Thoracic aorta (tissue), 2 donors: Measurements from ENCODE around the gene TIMM50. TPM values are rescaled to one million over a fixed set of nuclear protein-coding genes. Genes with fewer than 3 reads are reported as not detected.
"Not testable (repeated sequence)": the region's sequence is repeated elsewhere in the genome, so short reads cannot be mapped to it uniquely, and the experiment has no call there.

ENCODE experiments used
- ATAC-seq: fragments of 150-250 bp; one replicate; pipeline ENCODE4 v1.8.0; 2017; ENCODE audit warnings: low read depth; ENCODE audit not compliant: insufficient number of reproducible peaks, low FRiP score
- DNase-seq: peaks from one replicate; pipeline ENCODE4 v3.0.0-alpha.2; 2020; ENCODE audit warnings: low spot score
- H3K27ac ChIP-seq, 2 donors: fragments of 200-600 bp; sonication (generic); 1 replicate in 1 of 2; 2 replicates in 1 of 2; pipeline ENCODE4 v1.5.1; 2016; ENCODE audit warnings: mild to moderate bottlenecking in 2 of 2, moderate library complexity in 2 of 2
- H3K27me3 ChIP-seq: fragments of 200-600 bp; sonication (generic); replicated peaks from 2 replicates; pipeline ENCODE4 v1.6.0; 2016; ENCODE audit warnings: mild to moderate bottlenecking; ENCODE audit not compliant: insufficient read depth
- H3K36me3 ChIP-seq: fragments of 200-600 bp; sonication (generic); one replicate; pipeline ENCODE4 v1.5.1; 2016
- H3K4me1 ChIP-seq, 2 donors: fragments of 200-600 bp; sonication (generic); 1 replicate in 1 of 2; 2 replicates in 1 of 2; pipeline versions ENCODE4 v1.5.1 to v1.6.0; 2016; ENCODE audit warnings: low read depth in 2 of 2, mild to moderate bottlenecking in 1 of 2; ENCODE audit not compliant: control insufficient read depth in 1 of 2
- H3K4me3 ChIP-seq: fragments of 200-600 bp; sonication (generic); 2 replicates; pipeline ENCODE4 v1.5.1; 2016; ENCODE audit warnings: mild to moderate bottlenecking
- H3K9me3 ChIP-seq: fragments of 200-600 bp; sonication (generic); 2 replicates; pipeline ENCODE4 v1.5.1; 2016
- total RNA-seq, 2 donors: library from RNA; depleted of rRNA; stranded (reverse); fragments of >200 nt; gene quantifications; one replicate each; pipeline versions ENCODE4 v1.1.0 to v1.2.3, GENCODE V29; 2016
- TF ChIP-seq, protein P1 (sequence below): fragments of 200-600 bp; sonication (generic); IDR thresholded peaks from one replicate; pipeline ENCODE4 v1.5.1; 2019; ENCODE audit warnings: antibody characterized with exemption

The TIMM50 gene
- total RNA-seq, 2 donors from 2014 or later = 25.7 to 51.4 TPM

DNA sequence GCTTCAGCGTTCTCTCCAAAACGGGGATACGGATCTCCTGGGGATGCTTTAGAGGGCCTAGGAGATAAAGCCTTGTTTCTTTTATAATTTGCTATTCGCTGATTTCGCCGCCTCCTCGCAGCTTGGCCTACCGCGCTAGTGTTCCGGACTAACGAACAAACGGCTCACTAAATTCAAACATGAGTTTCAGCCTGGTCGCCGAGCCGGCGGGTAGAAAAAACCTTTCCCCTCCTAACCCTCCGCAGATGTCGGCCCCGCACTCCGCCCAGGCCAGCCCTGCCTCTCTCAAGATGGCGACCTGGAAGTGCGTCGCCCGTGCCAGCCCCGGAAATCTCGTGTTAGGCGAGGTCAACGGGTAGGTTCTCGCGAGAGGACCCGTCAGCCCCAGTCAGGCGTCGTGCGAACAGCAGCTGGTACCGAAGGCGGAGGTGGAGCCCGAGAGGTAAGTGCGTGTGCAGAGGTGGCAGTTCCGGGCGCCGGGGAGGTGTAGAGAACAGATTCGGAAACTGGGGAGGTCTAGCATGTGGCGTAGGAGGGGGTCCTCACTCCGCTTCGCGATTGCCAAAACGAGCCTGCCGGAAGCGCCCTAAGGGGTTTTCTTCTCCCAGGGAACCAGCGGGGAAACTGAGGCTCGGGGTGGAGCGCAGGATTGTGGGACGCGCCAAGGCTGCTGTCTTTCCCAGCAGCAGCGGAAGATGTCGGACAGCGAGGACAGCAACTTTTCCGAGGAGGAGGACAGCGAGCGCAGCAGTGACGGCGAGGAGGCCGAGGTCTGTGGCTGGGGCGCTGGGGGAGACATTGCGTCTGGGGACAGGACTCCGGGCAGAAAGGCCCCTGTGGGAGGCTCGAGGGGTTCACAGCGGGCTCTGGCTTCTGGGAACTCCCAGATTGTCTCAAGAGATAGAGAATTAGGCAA lies 35.2 kb upstream of the TIMM50 start, which contains the start of gene SUPT5H:
Gene SUPT5H (plus strand): TSS at position 387 of the 916 bp plus-strand sequence. CDS start 309 bp downstream, at position 696.
- H3K27ac ChIP-seq = peak within 1 kb of the TSS; percentile 75 to 97
- TF ChIP-seq, protein P1, sequence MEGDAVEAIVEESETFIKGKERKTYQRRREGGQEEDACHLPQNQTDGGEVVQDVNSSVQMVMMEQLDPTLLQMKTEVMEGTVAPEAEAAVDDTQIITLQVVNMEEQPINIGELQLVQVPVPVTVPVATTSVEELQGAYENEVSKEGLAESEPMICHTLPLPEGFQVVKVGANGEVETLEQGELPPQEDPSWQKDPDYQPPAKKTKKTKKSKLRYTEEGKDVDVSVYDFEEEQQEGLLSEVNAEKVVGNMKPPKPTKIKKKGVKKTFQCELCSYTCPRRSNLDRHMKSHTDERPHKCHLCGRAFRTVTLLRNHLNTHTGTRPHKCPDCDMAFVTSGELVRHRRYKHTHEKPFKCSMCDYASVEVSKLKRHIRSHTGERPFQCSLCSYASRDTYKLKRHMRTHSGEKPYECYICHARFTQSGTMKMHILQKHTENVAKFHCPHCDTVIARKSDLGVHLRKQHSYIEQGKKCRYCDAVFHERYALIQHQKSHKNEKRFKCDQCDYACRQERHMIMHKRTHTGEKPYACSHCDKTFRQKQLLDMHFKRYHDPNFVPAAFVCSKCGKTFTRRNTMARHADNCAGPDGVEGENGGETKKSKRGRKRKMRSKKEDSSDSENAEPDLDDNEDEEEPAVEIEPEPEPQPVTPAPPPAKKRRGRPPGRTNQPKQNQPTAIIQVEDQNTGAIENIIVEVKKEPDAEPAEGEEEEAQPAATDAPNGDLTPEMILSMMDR = no peak
- DNase-seq (peak; percentile 79), ATAC-seq (peak; percentile 95)
- peak within 1 kb of the TSS; percentile 71 for H3K4me3 ChIP-seq
- H3K36me3 ChIP-seq = peaks cover 4% of the 10 kb centered on the region
- H3K27me3 ChIP-seq = no peaks in the 10 kb centered on the region
- H3K4me1 ChIP-seq = peaks cover 23 to 50% of the 10 kb centered on the region in 2 donors
- no peaks in the 10 kb centered on the region for H3K9me3 ChIP-seq

DNA sequence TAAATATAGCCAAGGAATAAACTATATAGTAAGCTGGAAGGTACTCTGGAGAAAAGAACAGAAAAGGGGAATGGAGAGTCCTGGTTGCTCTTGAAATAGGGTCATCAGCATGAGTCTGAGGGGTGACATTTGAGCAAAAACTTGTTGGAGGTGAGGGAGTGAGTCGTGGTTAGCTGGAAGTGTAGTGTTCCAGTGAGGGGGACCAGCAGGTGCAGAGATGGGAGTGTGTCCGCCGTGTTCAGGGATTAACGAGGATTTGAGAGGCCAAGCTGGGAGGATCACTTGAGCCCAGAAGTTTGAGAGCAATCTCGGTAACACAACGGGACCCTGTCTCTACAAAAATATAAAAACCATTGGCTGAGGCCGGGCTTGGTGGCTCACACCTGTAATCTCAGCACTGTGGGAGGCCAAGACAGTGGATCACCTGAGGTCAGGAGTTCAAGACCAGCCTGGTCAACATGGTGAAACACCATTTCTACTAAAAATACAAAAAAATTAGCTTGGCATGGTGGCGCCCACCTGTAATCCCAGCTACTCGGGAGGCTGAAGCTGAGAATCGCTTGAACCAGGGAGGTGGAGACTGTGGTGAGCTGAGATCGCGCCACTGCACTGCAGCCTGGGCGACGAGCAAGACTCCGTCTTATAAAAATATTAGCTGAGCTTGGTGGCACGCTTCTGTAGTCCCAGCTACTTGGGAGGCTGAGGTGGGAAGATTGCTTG lies 34.1 kb upstream of the TIMM50 start:
- peak overlapping the region; percentile 75 to 97 for H3K27ac ChIP-seq
- H3K4me1 ChIP-seq = peaks cover 26 to 44% of the 10 kb centered on the region in 2 donors
- H3K27me3 ChIP-seq = no peaks in the 10 kb centered on the region
- H3K4me3 ChIP-seq = peak overlapping the region; percentile 71
- ATAC-seq (no peak), DNase-seq (no peak)
- no peaks in the 10 kb centered on the region for H3K9me3 ChIP-seq
- H3K36me3 ChIP-seq = peaks cover 4% of the 10 kb centered on the region
- TF ChIP-seq, protein P1 = no peak

DNA sequence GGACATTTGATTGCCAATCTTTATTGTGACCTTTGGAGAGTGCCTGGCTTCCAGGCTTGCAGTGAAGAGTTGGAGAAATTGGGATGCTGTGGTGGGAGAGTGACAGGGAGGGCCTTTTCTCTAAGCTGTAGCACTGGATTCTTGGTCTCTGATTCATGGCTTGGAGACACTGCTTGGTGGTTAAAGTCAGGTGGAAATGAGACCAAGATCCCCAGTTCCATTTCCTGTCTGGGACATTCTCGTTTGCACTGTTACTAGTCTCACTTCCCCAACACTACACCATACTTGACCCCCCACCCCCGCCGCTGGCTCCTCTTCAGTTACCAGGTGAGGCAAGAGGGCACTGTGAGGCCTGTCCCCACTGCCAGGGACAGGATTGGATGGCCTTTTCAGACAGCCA lies 32.4 kb upstream of the TIMM50 start:
- TF ChIP-seq, protein P1 = no peak
- no peak for ATAC-seq
- no peak for DNase-seq
- Histone ChIP-seq H3K9me3 (no peaks in the 10 kb centered on the region), H3K27ac (no peak overlapping the region), H3K4me1 (peaks cover 26 to 44% of the 10 kb centered on the region in 2 donors), H3K27me3 (no peaks in the 10 kb centered on the region), H3K36me3 (peaks cover 11% of the 10 kb centered on the region), H3K4me3 (no peak overlapping the region)

- Histone ChIP-seq H3K9me3 (no peaks in the 10 kb centered on the region), H3K4me3 (no peak overlapping the region), H3K36me3 (peaks cover 18% of the 10 kb centered on the region), H3K27me3 (no peaks in the 10 kb centered on the region), H3K27ac (no peak overlapping the region), H3K4me1 (peaks cover 26 to 41% of the 10 kb centered on the region in 2 donors)
- no peak for ATAC-seq
- TF ChIP-seq, protein P1 = no peak
- no peak for DNase-seq
Observed at GRCh38 chr19:39449116-39449797, 31.4 kb upstream of the TIMM50 start.

DNA sequence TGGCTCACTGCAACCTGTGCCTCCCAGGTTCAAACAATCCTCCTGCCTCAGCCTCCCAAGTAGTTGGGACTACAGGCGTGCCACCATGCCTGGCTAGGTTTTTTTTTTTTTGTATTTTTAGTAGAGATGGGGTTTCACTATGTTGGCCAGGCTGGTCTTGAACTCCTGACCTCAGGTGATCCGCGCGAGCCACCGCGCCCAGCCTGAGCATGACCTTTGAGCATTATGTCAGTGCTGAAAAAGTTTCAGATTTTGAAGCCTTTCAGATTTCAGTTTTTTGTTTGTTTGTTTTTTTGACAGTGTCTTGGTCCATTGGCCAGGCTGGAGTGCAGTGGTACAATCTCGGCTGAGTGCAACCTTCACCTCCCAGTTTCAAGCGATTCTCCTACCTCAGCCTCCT lies 29.4 kb upstream of the TIMM50 start:
- not testable (repeated sequence) for H3K27me3 ChIP-seq, H3K27ac ChIP-seq, DNase-seq, ATAC-seq, H3K9me3 ChIP-seq, H3K4me3 ChIP-seq
- H3K4me1 ChIP-seq = peaks cover 24 to 32% of the 10 kb centered on the region in 2 donors
- peaks cover 27% of the 10 kb centered on the region for H3K36me3 ChIP-seq
